ENCODE measurements around the gene LMX1B. TPM values are rescaled to one million over a fixed set of nuclear protein-coding genes. Genes with fewer than 3 reads are reported as not detected.
"Not testable (repeated sequence)": the region's sequence is repeated elsewhere in the genome, so short reads cannot be mapped to it uniquely, and the experiment has no call there.

Gene LMX1B
- total RNA-seq, 1 donor from 2014 or later: not detected

GRCh38 chr9:126633881-126634558 is 20.3 kb downstream of the LMX1B start:
- no peak for DNase-seq (ENCODE audit: low spot score)

DNA sequence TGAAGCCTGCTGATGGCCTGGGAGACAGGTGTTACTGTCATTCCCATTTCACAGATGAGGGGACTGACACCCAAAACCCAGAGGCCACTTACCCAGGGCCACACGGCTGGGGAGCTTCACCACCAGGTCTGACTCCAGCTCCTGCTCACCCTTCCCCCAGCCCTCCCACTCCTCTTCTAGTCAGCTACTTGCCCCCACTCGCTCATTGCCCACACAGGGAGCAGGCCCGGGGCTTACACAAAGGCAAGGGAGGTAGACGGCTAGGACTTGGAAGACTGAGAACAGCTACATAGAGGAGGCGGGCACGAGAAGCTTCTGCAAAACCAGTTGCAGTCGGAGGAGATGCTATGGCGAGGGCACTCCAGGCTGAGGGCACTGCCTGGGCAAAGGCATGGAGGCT is 21.3 kb downstream of the LMX1B start:
- no peak for DNase-seq (ENCODE audit: low spot score)

GRCh38 chr9:126635661-126636439 is 22.1 kb downstream of the LMX1B start:
- no peak for DNase-seq (ENCODE audit: low spot score)

- DNase-seq (ENCODE audit: low spot score): no peak
Observed at GRCh38 chr9:126636983-126637798, 23.5 kb downstream of the LMX1B start.

- DNase-seq (ENCODE audit: low spot score): no peak
Observed at GRCh38 chr9:126638571-126639132, 24.9 kb downstream of the LMX1B start.

- no peak for DNase-seq (ENCODE audit: low spot score)
Observed at GRCh38 chr9:126639318-126640000, 25.7 kb downstream of the LMX1B start.

DNA sequence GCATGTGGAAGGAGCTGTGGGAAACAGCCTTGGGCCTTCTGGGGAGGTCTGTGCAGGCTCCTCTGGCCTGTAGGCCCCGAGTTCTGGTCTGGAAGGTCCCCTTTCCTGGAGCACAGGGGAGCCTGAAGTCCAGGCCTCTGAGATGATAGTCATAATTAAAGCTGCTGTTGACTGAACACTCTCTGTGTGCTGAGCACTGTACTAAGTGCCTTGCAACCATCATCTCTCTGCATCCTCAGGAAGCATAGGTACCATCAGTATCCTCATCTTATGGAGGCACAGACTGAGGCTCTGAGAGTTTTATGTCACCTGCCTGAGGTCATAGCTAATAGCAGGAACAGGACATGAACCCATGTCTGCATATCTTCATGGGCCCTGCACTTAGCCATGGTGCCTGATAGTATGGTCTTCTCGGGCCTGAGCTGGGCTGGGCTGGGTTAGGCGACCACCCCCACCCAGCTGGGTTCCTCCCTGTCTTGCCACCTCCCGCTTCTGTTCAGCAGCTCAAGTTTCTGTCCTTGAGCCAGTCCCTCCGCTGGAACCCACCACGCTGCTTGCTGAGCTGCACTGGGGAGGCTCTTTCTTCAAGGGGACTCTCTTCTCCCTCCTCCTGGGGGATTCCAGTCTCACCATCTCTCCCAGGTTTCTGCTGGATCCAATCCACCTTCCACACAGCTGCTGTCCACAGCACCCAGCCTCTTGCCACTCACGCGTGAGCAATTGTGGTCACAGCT is 27.6 kb downstream of the LMX1B start:
- DNase-seq (ENCODE audit: low spot score): no peak

- DNase-seq (ENCODE audit: low spot score): no peak
Observed at GRCh38 chr9:126642010-126642744, 28.4 kb downstream of the LMX1B start.

GRCh38 chr9:126642839-126643238 is 29.1 kb downstream of the LMX1B start:
- DNase-seq (ENCODE audit: low spot score): no peak

- no peak for DNase-seq (ENCODE audit: low spot score)
Observed at GRCh38 chr9:126643945-126644527, 30.3 kb downstream of the LMX1B start.

- no peak for DNase-seq (ENCODE audit: low spot score)
Observed at GRCh38 chr9:126646162-126646561, 32.4 kb downstream of the LMX1B start.

DNA sequence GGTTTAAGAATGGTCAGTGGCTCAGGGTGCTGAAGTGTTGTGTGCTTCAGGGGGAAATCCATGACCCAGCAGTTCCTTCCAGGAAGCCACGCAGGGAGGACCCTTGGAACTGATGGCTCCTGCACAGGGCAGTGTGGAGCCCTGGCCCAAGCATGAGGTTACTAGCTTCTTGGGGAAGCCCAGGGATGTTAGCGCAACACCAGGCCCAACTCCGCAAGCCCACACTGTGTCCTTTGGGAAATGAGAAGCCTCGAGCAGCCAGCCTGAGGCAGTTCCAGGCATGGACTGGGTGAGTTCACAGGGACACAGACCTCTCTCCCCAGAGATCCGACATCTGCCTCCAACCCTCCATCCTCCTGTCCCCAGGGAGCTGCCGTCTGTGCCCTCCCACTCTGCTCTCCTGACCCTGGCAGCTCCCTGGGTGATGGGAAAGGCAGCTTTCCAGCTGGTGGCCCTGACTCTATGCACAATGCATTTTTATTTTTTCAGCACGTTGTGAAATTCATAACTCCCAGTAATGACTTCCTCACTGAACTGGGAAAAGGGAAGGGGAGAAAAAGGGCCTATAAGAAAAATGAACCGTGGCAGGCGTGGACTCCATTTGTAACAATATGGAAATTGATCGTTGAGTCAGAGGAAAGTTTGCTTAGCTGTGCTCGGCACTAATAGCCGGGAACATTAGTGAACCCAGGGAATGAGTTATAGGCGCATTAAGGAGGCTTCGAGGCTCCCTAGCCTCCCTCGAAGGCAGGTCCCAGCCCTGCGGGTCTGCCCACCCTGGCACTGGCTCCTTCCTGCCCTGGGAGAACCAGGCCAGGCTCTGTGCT is 34.1 kb downstream of the LMX1B start:
- no peak for DNase-seq (ENCODE audit: low spot score)

DNA sequence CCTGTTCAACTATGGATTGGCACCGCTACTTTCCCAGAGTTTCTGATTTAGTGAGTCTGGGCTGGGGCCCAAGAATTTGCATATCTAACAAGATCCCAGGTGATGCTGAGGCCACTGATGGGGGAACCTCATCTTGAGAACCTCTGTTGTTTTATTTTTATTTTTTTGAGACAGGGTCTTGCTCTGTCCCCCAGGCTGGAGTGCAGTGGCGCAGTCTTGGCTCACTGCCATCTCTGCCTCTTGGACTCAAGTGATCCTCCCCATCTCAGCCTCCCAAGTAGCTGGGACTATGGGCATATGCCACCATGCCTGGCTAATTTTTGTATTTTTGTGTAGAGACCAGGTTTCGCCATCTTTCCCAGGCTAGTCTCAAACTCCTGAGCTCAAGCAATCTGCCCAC is 35.7 kb downstream of the LMX1B start:
- DNase-seq (ENCODE audit: low spot score): no peak

- no peak for DNase-seq (ENCODE audit: low spot score)
Observed at GRCh38 chr9:126650404-126651341, 36.9 kb downstream of the LMX1B start.

GRCh38 chr9:126652140-126652582 is 38.4 kb downstream of the LMX1B start:
- no peak for DNase-seq (ENCODE audit: low spot score)

DNA sequence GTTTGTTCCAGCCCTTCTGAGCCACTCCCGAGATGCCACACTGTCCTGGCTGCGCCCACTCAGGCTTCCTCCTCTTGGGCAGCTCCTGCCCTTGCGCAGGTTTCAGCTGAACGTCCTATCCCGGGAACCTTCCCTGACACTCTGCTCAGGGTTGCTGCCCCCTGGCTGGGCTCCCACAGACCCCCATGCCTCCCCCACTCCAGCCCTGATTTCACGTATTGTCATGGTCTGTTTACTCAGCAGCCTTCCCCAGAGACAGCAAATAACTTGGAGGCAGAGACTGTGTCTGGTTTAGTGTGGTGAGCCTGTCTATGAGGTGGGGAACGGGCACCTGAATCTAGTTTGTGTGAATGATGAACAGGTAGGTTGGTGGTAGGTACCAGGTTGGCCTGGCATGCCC is 40.4 kb downstream of the LMX1B start:
- DNase-seq (ENCODE audit: low spot score): no peak

GRCh38 chr9:126656214-126656613 is 42.5 kb downstream of the LMX1B start:
- DNase-seq (ENCODE audit: low spot score): not testable (repeated sequence)

Measured in umbilical cord (tissue), 2 donors.